GM21737 (cell line): ENCODE measurements around the gene AMBRA1.

Source experiments
- ATAC-seq: cut with Tn5 transposase; IDR thresholded peaks from one replicate; pipeline ENCODE4 v1.9.1; 2021; ENCODE audit warnings: mild to moderate bottlenecking, moderate library complexity; ENCODE audit not compliant: unreplicated experiment

Gene AMBRA1

GRCh38 chr11:46356924-46357482, 236.8 kb downstream of the AMBRA1 start:
- ATAC-seq: no peak

- no peak for ATAC-seq
These were observed 240.1 kb downstream of the AMBRA1 start for GRCh38 chr11:46353698-46354097.

- ATAC-seq: no peak
These were observed 241.6 kb downstream of the AMBRA1 start for GRCh38 chr11:46352063-46352841.

GRCh38 chr11:46351606-46352005, 242.2 kb downstream of the AMBRA1 start:
- no peak for ATAC-seq

- no peak for ATAC-seq
These were observed 242.7 kb downstream of the AMBRA1 start for GRCh38 chr11:46351148-46351547.

GRCh38 chr11:46350695-46351094, 243.1 kb downstream of the AMBRA1 start:
- no peak for ATAC-seq

- ATAC-seq: no peak
These were observed 245.0 kb downstream of the AMBRA1 start for GRCh38 chr11:46348566-46349401.

- no peak for ATAC-seq
These were observed 246.0 kb downstream of the AMBRA1 start for GRCh38 chr11:46347637-46348311.

GRCh38 chr11:46346886-46347636, 246.8 kb downstream of the AMBRA1 start, which contains the start of gene DGKZ:
Gene DGKZ (plus strand): TSS chr11:46347463. CDS start chr11:46347660, 197 bp downstream.
- peak; percentile 70 for ATAC-seq
